KMS-11 (cell line): Measurements from ENCODE around the gene ZCCHC13.
"Not testable (repeated sequence)": the region's sequence is repeated elsewhere in the genome, so short reads cannot be mapped to it uniquely, and the experiment has no call there.

Source experiments
- H2AFZ ChIP-seq: fragments of 200-600 bp; sonication (generic); 2 replicates; pipeline ENCODE4 v1.6.1; 2016; ENCODE audit warnings: antibody characterized with exemption, mixed run types, low read depth
- H3K27ac ChIP-seq: fragments of 200-600 bp; sonication (generic); 2 replicates; pipeline ENCODE4 v1.6.1; 2016; ENCODE audit warnings: mild to moderate bottlenecking, mixed run types
- H3K27me3 ChIP-seq: fragments of 200-600 bp; sonication (generic); 2 replicates; pipeline ENCODE4 v1.6.1; 2017; ENCODE audit warnings: mild to moderate bottlenecking, low read depth, mixed run types, moderate library complexity; ENCODE audit not compliant: insufficient read depth
- H3K36me3 ChIP-seq: fragments of 200-600 bp; sonication (generic); 2 replicates; pipeline ENCODE4 v1.6.1; 2017; ENCODE audit warnings: mild to moderate bottlenecking, mixed run types; ENCODE audit not compliant: insufficient read depth
- H3K4me1 ChIP-seq: fragments of 200-600 bp; sonication (generic); 2 replicates; pipeline ENCODE4 v1.6.1; 2016; ENCODE audit warnings: mild to moderate bottlenecking, low read depth, mixed run types; ENCODE audit not compliant: poor library complexity, severe bottlenecking
- H3K4me2 ChIP-seq: fragments of 200-600 bp; sonication (generic); 2 replicates; pipeline ENCODE4 v1.7.0; 2016; ENCODE audit warnings: mild to moderate bottlenecking, mixed run types
- H3K4me3 ChIP-seq: fragments of 200-600 bp; sonication (generic); IDR thresholded peaks from 2 replicates; pipeline ENCODE4 v1.6.1; 2017; ENCODE audit warnings: low read depth, low read length, mixed read lengths; ENCODE audit not compliant: insufficient read depth
- H3K79me2 ChIP-seq: fragments of 200-600 bp; sonication (generic); 2 replicates; pipeline ENCODE4 v1.6.1; 2016; ENCODE audit warnings: low read depth, mixed run types; ENCODE audit not compliant: insufficient read depth
- H3K9ac ChIP-seq: fragments of 200-600 bp; sonication (generic); 2 replicates; pipeline ENCODE4 v1.6.1; 2016; ENCODE audit warnings: mild to moderate bottlenecking, mixed run types
- H4K20me1 ChIP-seq: fragments of 200-600 bp; sonication (generic); 2 replicates; pipeline ENCODE4 v1.6.1; 2016; ENCODE audit warnings: mild to moderate bottlenecking, mixed run types; ENCODE audit not compliant: insufficient read depth
- CTCF ChIP-seq: fragments of 200-600 bp; sonication (generic); conservative IDR thresholded peaks from 2 replicates; pipeline ENCODE4 v1.6.1; 2017; ENCODE audit warnings: low read depth, mild to moderate bottlenecking, antibody characterized with exemption, low read length, moderate library complexity, mixed read lengths

Gene ZCCHC13

GRCh38 chrX:74300869-74301268 lies 3.1 kb upstream of the ZCCHC13 start:
- H3K27me3 ChIP-seq = no peaks in the 10 kb centered on the region
- no peak overlapping the region for H3K4me3 ChIP-seq
- H3K36me3 ChIP-seq = no peaks in the 10 kb centered on the region
- H3K4me2 ChIP-seq = no peak overlapping the region
- H4K20me1 ChIP-seq = no peaks in the 10 kb centered on the region
- TF ChIP-seq CTCF = no peak
- H2AFZ ChIP-seq = no peak overlapping the region
- no peak overlapping the region for H3K9ac ChIP-seq
- no peaks in the 10 kb centered on the region for H3K4me1 ChIP-seq
- no peak overlapping the region for H3K27ac ChIP-seq
- H3K79me2 ChIP-seq = no peaks in the 10 kb centered on the region

GRCh38 chrX:74318672-74319071 lies 14.7 kb downstream of the ZCCHC13 start:
- Histone ChIP-seq H3K27ac (no peak overlapping the region), H4K20me1 (no peaks in the 10 kb centered on the region), H3K36me3 (no peaks in the 10 kb centered on the region), H3K4me1 (no peaks in the 10 kb centered on the region), H3K9ac (no peak overlapping the region), H3K4me3 (no peak overlapping the region), H2AFZ (no peak overlapping the region), H3K79me2 (no peaks in the 10 kb centered on the region), H3K4me2 (no peak overlapping the region), H3K27me3 (no peaks in the 10 kb centered on the region)
- TF ChIP-seq CTCF = no peak

- not testable (repeated sequence) for H4K20me1 ChIP-seq, H3K27me3 ChIP-seq, H3K4me1 ChIP-seq, H3K27ac ChIP-seq, H3K36me3 ChIP-seq, H3K9ac ChIP-seq, H3K4me2 ChIP-seq, H3K79me2 ChIP-seq, H3K4me3 ChIP-seq, H2AFZ ChIP-seq
Measured at GRCh38 chrX:74319321-74319720, 15.3 kb downstream of the ZCCHC13 start.

- Histone ChIP-seq H3K27ac (no peak overlapping the region), H3K9ac (no peak overlapping the region), H3K4me1 (no peaks in the 10 kb centered on the region), H3K36me3 (no peaks in the 10 kb centered on the region), H3K4me3 (no peak overlapping the region), H4K20me1 (no peaks in the 10 kb centered on the region), H3K4me2 (no peak overlapping the region), H3K79me2 (no peaks in the 10 kb centered on the region), H3K27me3 (no peaks in the 10 kb centered on the region), H2AFZ (no peak overlapping the region)
- no peak for TF ChIP-seq CTCF
Measured at GRCh38 chrX:74321191-74321590, 17.2 kb downstream of the ZCCHC13 start.

- TF ChIP-seq CTCF = no peak
- Histone ChIP-seq H3K79me2 (no peaks in the 10 kb centered on the region), H3K4me1 (no peaks in the 10 kb centered on the region)
Measured at GRCh38 chrX:74324131-74324530, 20.2 kb downstream of the ZCCHC13 start.

More at GRCh38 chrX:74324131-74324530, 20.2 kb downstream of the ZCCHC13 start:
- Histone ChIP-seq H3K9ac (no peak overlapping the region), H2AFZ (no peak overlapping the region), H4K20me1 (no peaks in the 10 kb centered on the region), H3K27me3 (no peaks in the 10 kb centered on the region), H3K4me2 (no peak overlapping the region), H3K4me3 (no peak overlapping the region), H3K27ac (no peak overlapping the region), H3K36me3 (no peaks in the 10 kb centered on the region)
